ENCODE measurements around the gene AXL. TPM values are rescaled to one million over a fixed set of nuclear protein-coding genes. Genes with fewer than 3 reads are reported as not detected.

AXL gene
- total and polyA plus RNA-seq, 9 of the 15 experiments (the other 6 are each of a cell fraction or from before 2014, with no cell fraction given): 0.80 to 6.6 (median 1.6) TPM

GRCh38 chr19:41225238-41226052 is 6.4 kb downstream of the AXL start (continued):
- TF ChIP-seq, protein P1, sequence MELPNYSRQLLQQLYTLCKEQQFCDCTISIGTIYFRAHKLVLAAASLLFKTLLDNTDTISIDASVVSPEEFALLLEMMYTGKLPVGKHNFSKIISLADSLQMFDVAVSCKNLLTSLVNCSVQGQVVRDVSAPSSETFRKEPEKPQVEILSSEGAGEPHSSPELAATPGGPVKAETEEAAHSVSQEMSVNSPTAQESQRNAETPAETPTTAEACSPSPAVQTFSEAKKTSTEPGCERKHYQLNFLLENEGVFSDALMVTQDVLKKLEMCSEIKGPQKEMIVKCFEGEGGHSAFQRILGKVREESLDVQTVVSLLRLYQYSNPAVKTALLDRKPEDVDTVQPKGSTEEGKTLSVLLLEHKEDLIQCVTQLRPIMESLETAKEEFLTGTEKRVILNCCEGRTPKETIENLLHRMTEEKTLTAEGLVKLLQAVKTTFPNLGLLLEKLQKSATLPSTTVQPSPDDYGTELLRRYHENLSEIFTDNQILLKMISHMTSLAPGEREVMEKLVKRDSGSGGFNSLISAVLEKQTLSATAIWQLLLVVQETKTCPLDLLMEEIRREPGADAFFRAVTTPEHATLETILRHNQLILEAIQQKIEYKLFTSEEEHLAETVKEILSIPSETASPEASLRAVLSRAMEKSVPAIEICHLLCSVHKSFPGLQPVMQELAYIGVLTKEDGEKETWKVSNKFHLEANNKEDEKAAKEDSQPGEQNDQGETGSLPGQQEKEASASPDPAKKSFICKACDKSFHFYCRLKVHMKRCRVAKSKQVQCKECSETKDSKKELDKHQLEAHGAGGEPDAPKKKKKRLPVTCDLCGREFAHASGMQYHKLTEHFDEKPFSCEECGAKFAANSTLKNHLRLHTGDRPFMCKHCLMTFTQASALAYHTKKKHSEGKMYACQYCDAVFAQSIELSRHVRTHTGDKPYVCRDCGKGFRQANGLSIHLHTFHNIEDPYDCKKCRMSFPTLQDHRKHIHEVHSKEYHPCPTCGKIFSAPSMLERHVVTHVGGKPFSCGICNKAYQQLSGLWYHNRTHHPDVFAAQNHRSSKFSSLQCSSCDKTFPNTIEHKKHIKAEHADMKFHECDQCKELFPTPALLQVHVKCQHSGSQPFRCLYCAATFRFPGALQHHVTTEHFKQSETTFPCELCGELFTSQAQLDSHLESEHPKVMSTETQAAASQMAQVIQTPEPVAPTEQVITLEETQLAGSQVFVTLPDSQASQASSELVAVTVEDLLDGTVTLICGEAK (IDR thresholded peaks at IDR 0.05): no peak
- TF ChIP-seq, protein P1 (CRISPR knock-in tag; IDR thresholded peaks at IDR 0.05): no peak
- TF ChIP-seq HOMEZ (CRISPR knock-in tag; IDR thresholded peaks at IDR 0.05): no peak
- TF ChIP-seq ZNF707 (CRISPR knock-in tag; conservative IDR thresholded peaks at IDR 0.05): no peak
- TF ChIP-seq UBTF (IDR thresholded peaks at IDR 0.05; ENCODE audit: borderline replicate concordance in 1 of 2, low read depth in 2 of 2, low read length in 2 of 2): 0 out of 4 replicates have a peak, but pooled peaks of 1 of the 2 experiments have one; percentile 14
- TF ChIP-seq MCM5 (IDR thresholded peaks at IDR 0.05; ENCODE audit: low read depth): no peak
- no peak for TF ChIP-seq ZNF583 (CRISPR knock-in tag; IDR thresholded peaks at IDR 0.05)
- no peak for TF ChIP-seq ZNF696 (CRISPR knock-in tag; conservative IDR thresholded peaks at IDR 0.05)
- TF ChIP-seq ZNF79 (CRISPR knock-in tag; IDR thresholded peaks at IDR 0.05; ENCODE audit: low read depth): no peak
- no peak for TF ChIP-seq ZFP1 (CRISPR knock-in tag; IDR thresholded peaks at IDR 0.05)
